Astrocyte of the spinal cord (primary cell): ENCODE data around the gene PLBD2.

Experiments used
- DNase-seq: peaks from one replicate; pipeline ENCODE4 v3.0.0; 2011; ENCODE audit warnings: low read depth, low spot score
- H3K4me3 ChIP-seq: 2 replicates; pipeline ENCODE4 v1.5.1; 2011; ENCODE audit warnings: low read depth, mild to moderate bottlenecking, low read length, moderate library complexity
- CTCF ChIP-seq: IDR thresholded peaks from 2 replicates; pipeline ENCODE4 v1.5.1; 2012; ENCODE audit warnings: low read depth, mild to moderate bottlenecking, low read length, inconsistent platforms
- in situ Hi-C: cut with HindIII; loops from 2 replicates; pipeline ENCODE4 v1.10.0; 2017; ENCODE audit warnings: low sequenced_read_pairs

PLBD2 gene

GRCh38 chr12:113402586-113403260, 44.3 kb downstream of the PLBD2 start:
- DNase-seq = no peak
- H3K4me3 ChIP-seq = no peak overlapping the region
- no peak for TF ChIP-seq CTCF
- in situ Hi-C loops = no loop called here

- no peak within 1 kb of the TSS for H3K4me3 ChIP-seq
- in situ Hi-C loops = no loop called here
Measured at GRCh38 chr12:113403435-113404415, 45.3 kb downstream of the PLBD2 start, which contains the start of gene SDS. TSS of gene SDS (minus strand) at chr12:113403887. CDS start at chr12:113399708, 4,179 bp downstream.

GRCh38 chr12:113405694-113406093, 47.3 kb downstream of the PLBD2 start:
- no peak for TF ChIP-seq CTCF
- no peak overlapping the region for H3K4me3 ChIP-seq
- DNase-seq = no peak
- in situ Hi-C loops = no loop called here

More at GRCh38 chr12:113403435-113404415, 45.3 kb downstream of the PLBD2 start, which contains the start of gene SDS:
- DNase-seq = peak; percentile 28
- TF ChIP-seq CTCF = no peak

- no peak overlapping the region for H3K4me3 ChIP-seq
- in situ Hi-C loops = no loop called here
- peak; percentile 37 for DNase-seq
- TF ChIP-seq CTCF = no peak
Measured at GRCh38 chr12:113407931-113408600, 49.7 kb downstream of the PLBD2 start.

- no peak overlapping the region for H3K4me3 ChIP-seq
- no peak for TF ChIP-seq CTCF
- DNase-seq = no peak
- in situ Hi-C loops = no loop called here
Measured at GRCh38 chr12:113408756-113409298, 50.4 kb downstream of the PLBD2 start.

- no peak for DNase-seq
- in situ Hi-C loops = no loop called here
- no peak for TF ChIP-seq CTCF
- no peak overlapping the region for H3K4me3 ChIP-seq
Measured at GRCh38 chr12:113409462-113410124, 51.2 kb downstream of the PLBD2 start.
